Smooth muscle cell of the umbilical artery (primary cell): Measurements from ENCODE around the gene USP17L22. TPM values are rescaled to one million over a fixed set of nuclear protein-coding genes. Genes with fewer than 3 reads are reported as not detected.

Experiments
- total RNA-seq: library from RNA; depleted of rRNA; stranded (reverse); fragments of >200 nt; gene quantifications from 2 replicates; pipeline ENCODE4 v1.2.3, GENCODE V29; 2014

The USP17L22 gene, protein sequence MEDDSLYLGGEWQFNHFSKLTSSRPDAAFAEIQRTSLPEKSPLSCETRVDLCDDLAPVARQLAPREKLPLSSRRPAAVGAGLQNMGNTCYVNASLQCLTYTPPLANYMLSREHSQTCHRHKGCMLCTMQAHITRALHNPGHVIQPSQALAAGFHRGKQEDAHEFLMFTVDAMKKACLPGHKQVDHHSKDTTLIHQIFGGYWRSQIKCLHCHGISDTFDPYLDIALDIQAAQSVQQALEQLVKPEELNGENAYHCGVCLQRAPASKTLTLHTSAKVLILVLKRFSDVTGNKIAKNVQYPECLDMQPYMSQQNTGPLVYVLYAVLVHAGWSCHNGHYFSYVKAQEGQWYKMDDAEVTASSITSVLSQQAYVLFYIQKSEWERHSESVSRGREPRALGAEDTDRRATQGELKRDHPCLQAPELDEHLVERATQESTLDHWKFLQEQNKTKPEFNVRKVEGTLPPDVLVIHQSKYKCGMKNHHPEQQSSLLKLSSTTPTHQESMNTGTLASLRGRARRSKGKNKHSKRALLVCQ
- not detected in 2 replicates for total RNA-seq

DNA sequence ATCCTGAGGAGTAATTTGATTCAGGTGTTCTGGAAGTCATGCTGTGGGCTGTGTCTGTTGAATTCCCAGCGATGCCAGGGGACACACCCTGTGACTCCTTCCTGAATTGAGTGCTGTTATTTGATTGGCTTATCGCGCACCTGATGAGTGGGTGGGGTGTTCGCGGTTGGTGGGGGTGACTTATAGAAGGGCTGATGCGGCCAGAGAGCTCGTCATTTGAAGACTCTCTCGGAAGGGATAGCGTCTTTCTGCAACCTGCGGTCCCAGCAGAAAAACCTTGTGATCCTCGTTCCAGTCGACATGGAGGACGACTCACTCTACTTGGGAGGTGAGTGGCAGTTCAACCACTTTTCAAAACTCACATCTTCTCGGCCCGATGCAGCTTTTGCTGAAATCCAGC is at the start of gene USP17L22:
TSS of gene USP17L22 (plus strand) at position 301 of the 400 bp plus-strand sequence. CDS start at position 301, 0 bp downstream.

DNA sequence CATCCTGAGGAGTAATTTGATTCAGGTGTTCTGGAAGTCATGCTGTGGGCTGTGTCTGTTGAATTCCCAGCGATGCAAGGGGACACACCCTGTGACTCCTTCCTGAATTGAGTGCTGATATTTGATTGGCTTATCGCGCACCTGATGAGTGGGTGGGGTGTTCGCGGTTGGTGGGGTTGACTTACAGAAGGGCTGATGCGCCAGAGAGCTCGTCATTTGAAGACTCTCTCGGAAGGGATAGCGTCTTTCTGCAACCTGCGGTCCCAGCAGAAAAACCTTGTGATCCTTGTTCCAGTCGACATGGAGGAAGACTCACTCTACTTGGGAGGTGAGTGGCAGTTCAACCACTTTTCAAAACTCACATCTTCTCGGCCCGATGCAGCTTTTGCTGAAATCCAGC is 47.6 kb upstream of the USP17L22 start, which contains the start of gene USP17L12:
TSS of gene USP17L12 (plus strand) at position 301 of the 400 bp plus-strand sequence. CDS start at position 301, 0 bp downstream.

DNA sequence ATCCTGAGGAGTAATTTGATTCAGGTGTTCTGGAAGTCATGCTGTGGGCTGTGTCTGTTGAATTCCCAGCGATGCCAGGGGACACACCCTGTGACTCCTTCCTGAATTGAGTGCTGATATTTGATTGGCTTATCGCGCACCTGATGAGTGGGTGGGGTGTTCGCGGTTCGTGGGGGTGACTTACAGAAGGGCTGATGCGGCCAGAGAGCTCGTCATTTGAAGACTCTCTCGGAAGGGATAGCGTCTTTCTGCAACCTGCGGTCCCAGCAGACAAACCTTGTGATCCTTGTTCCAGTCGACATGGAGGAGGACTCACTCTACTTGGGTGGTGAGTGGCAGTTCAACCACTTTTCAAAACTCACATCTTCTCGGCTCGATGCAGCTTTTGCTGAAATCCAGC is 42.8 kb upstream of the USP17L22 start, which contains the start of gene USP17L13:
TSS of gene USP17L13 (plus strand) at position 301 of the 400 bp plus-strand sequence. CDS start at position 301, 0 bp downstream.

DNA sequence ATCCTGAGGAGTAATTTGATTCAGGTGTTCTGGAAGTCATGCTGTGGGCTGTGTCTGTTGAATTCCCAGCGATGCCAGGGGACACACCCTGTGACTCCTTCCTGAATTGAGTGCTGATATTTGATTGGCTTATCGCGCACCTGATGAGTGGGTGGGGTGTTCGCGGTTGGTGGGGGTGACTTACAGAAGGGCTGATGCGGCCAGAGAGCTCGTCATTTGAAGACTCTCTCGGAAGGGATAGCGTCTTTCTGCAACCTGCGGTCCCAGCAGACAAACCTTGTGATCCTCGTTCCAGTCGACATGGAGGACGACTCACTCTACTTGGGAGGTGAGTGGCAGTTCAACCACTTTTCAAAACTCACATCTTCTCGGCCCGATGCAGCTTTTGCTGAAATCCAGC is 33.3 kb upstream of the USP17L22 start, which contains the start of gene USP17L15:
TSS of gene USP17L15 (plus strand) at position 301 of the 400 bp plus-strand sequence. CDS start at position 301, 0 bp downstream.

DNA sequence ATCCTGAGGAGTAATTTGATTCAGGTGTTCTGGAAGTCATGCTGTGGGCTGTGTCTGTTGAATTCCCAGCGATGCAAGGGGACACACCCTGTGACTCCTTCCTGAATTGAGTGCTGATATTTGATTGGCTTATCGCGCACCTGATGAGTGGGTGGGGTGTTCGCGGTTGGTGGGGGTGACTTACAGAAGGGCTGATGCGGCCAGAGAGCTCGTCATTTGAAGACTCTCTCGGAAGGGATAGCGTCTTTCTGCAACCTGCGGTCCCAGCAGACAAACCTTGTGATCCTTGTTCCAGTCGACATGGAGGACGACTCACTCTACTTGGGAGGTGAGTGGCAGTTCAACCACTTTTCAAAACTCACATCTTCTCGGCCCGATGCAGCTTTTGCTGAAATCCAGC is 23.8 kb upstream of the USP17L22 start, which contains the start of gene USP17L17:
TSS of gene USP17L17 (plus strand) at position 301 of the 400 bp plus-strand sequence. CDS start at position 301, 0 bp downstream.

DNA sequence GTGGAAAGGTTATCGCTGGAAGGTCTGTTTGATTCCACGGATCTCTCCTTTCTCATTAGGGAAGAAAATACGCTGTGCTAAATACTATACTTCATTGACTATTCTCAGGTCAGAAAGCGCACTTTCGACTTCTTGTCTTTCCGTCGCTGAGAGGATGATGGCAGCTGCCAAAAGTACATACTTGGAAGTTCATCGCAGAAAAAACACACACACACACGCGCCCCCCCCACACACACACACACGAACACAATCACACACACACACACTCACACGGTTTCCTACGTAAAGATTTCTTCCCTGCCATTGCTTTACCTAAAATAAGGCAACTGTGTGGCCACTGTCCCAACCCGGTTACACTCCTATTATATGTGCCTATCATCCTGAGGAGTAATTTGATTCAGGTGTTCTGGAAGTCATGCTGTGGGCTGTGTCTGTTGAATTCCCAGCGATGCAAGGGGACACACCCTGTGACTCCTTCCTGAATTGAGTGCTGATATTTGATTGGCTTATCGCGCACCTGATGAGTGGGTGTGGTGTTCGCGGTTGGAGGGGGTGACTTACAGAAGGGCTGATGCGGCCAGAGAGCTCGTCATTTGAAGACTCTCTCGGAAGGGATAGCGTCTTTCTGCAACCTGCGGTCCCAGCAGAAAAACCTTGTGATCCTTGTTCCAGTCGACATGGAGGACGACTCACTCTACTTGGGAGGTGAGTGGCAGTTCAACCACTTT is 19.3 kb upstream of the USP17L22 start, which contains the start of gene USP17L18:
TSS of gene USP17L18 (plus strand) at position 678 of the 728 bp plus-strand sequence. CDS start at position 678, 0 bp downstream.

DNA sequence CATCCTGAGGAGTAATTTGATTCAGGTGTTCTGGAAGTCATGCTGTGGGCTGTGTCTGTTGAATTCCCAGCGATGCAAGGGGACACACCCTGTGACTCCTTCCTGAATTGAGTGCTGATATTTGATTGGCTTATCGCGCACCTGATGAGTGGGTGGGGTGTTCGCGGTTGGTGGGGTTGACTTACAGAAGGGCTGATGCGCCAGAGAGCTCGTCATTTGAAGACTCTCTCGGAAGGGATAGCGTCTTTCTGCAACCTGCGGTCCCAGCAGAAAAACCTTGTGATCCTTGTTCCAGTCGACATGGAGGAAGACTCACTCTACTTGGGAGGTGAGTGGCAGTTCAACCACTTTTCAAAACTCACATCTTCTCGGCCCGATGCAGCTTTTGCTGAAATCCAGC is 14.3 kb upstream of the USP17L22 start, which contains the start of gene USP17L19:
TSS of gene USP17L19 (plus strand) at position 301 of the 400 bp plus-strand sequence. CDS start at position 301, 0 bp downstream.

DNA sequence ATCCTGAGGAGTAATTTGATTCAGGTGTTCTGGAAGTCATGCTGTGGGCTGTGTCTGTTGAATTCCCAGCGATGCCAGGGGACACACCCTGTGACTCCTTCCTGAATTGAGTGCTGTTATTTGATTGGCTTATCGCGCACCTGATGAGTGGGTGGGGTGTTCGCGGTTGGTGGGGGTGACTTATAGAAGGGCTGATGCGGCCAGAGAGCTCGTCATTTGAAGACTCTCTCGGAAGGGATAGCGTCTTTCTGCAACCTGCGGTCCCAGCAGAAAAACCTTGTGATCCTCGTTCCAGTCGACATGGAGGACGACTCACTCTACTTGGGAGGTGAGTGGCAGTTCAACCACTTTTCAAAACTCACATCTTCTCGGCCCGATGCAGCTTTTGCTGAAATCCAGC is 9.6 kb upstream of the USP17L22 start, which contains the start of gene USP17L20:
TSS of gene USP17L20 (plus strand) at position 301 of the 400 bp plus-strand sequence. CDS start at position 301, 0 bp downstream.

DNA sequence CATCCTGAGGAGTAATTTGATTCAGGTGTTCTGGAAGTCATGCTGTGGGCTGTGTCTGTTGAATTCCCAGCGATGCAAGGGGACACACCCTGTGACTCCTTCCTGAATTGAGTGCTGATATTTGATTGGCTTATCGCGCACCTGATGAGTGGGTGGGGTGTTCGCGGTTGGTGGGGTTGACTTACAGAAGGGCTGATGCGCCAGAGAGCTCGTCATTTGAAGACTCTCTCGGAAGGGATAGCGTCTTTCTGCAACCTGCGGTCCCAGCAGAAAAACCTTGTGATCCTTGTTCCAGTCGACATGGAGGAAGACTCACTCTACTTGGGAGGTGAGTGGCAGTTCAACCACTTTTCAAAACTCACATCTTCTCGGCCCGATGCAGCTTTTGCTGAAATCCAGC is 4.8 kb upstream of the USP17L22 start, which contains the start of gene USP17L21:
TSS of gene USP17L21 (plus strand) at position 301 of the 400 bp plus-strand sequence. CDS start at position 301, 0 bp downstream.

Other genes with a start within 250 kb of the USP17L22 start
- not detected in 2 replicates for gene FAM90A26, start 97.2 kb upstream of the USP17L22 start, total RNA-seq
- not detected in 2 replicates for gene USP17L10, start 57.0 kb upstream of the USP17L22 start, total RNA-seq
- gene USP17L11, start 52.2 kb upstream of the USP17L22 start, total RNA-seq = not detected in 2 replicates
- gene USP17L12, start 47.5 kb upstream of the USP17L22 start, total RNA-seq = not detected in 2 replicates
- gene USP17L13, start 42.7 kb upstream of the USP17L22 start, total RNA-seq = not detected in 2 replicates
- gene USP17L15, start 33.2 kb upstream of the USP17L22 start, total RNA-seq = not detected in 2 replicates
- not detected in 2 replicates for gene USP17L17, start 23.7 kb upstream of the USP17L22 start, total RNA-seq
- gene USP17L18, start 19.0 kb upstream of the USP17L22 start, total RNA-seq = not detected in 2 replicates
- gene USP17L19, start 14.2 kb upstream of the USP17L22 start, total RNA-seq = not detected in 2 replicates
- gene USP17L20, start 9.5 kb upstream of the USP17L22 start, total RNA-seq = not detected in 2 replicates
- gene USP17L21, start 4.7 kb upstream of the USP17L22 start, total RNA-seq = not detected in 2 replicates
- gene USP17L24, start 57.5 kb downstream of the USP17L22 start, total RNA-seq = not detected in 2 replicates
- not detected in 2 replicates for gene USP17L25, start 62.3 kb downstream of the USP17L22 start, total RNA-seq
- not detected in 2 replicates for gene USP17L26, start 67.0 kb downstream of the USP17L22 start, total RNA-seq
- not detected in 2 replicates for gene USP17L5, start 71.8 kb downstream of the USP17L22 start, total RNA-seq
- gene USP17L27, start 76.5 kb downstream of the USP17L22 start, total RNA-seq = not detected in 2 replicates
- gene USP17L28, start 81.3 kb downstream of the USP17L22 start, total RNA-seq = not detected in 2 replicates
- gene USP17L29, start 86.0 kb downstream of the USP17L22 start, total RNA-seq = not detected in 2 replicates
- gene USP17L30, start 95.5 kb downstream of the USP17L22 start, total RNA-seq = not detected in 2 replicates
- gene DEFB131A, start 176.8 kb downstream of the USP17L22 start, total RNA-seq = not detected in 2 replicates